Epidermal melanocyte (primary cell): ENCODE measurements around the gene ADAP1.
A peak's percentile ranks its signal among the peaks of the same experiment; 100 is the strongest.
"Not testable (repeated sequence)": the region's sequence is repeated elsewhere in the genome, so short reads cannot be mapped to it uniquely, and the experiment has no call there.

Source experiments
- DNase-seq: peaks from one replicate; pipeline ENCODE4 v3.0.0; 2011; ENCODE audit warnings: low spot score; ENCODE audit not compliant: insufficient read length

ADAP1 gene

GRCh38 chr7:975702-976473 lies 21.4 kb upstream of the ADAP1 start:
- no peak for DNase-seq

GRCh38 chr7:974820-975681 lies 20.6 kb upstream of the ADAP1 start, which contains the start of gene COX19:
COX19 (minus strand) TSS chr7:975549; CDS start chr7:975509, 40 bp downstream.
- peak; percentile 87 for DNase-seq

GRCh38 chr7:974172-974571 lies 19.7 kb upstream of the ADAP1 start:
- no peak for DNase-seq

- no peak for DNase-seq
Observed at GRCh38 chr7:973312-973711, 18.8 kb upstream of the ADAP1 start.

GRCh38 chr7:972676-973309 lies 18.3 kb upstream of the ADAP1 start:
- no peak for DNase-seq

- no peak for DNase-seq
Observed at GRCh38 chr7:972110-972509, 17.6 kb upstream of the ADAP1 start.

GRCh38 chr7:970744-971143 lies 16.3 kb upstream of the ADAP1 start:
- DNase-seq, result no peak

GRCh38 chr7:969403-969802 lies 14.9 kb upstream of the ADAP1 start:
- DNase-seq, result no peak

- no peak for DNase-seq
Observed at GRCh38 chr7:968205-969105, 14.0 kb upstream of the ADAP1 start.

GRCh38 chr7:967361-968082 lies 13.0 kb upstream of the ADAP1 start:
- no peak for DNase-seq

GRCh38 chr7:966291-967069 lies 12.0 kb upstream of the ADAP1 start:
- no peak for DNase-seq

GRCh38 chr7:964401-965231 lies 10.1 kb upstream of the ADAP1 start:
- peak; percentile 57 for DNase-seq

GRCh38 chr7:963236-964078 lies 9.0 kb upstream of the ADAP1 start:
- DNase-seq, result no peak

GRCh38 chr7:962401-963081 lies 8.1 kb upstream of the ADAP1 start:
- no peak for DNase-seq

GRCh38 chr7:961546-962400 lies 7.3 kb upstream of the ADAP1 start:
- DNase-seq, result no peak

- not testable (repeated sequence) for DNase-seq
Observed at GRCh38 chr7:960972-961371, 6.5 kb upstream of the ADAP1 start.
